Thymus (tissue), 11 donors: Measurements from ENCODE around the gene GGCX. TPM values are rescaled to one million over a fixed set of nuclear protein-coding genes. Genes with fewer than 3 reads are reported as not detected.
A peak's percentile ranks its signal among the peaks of the same experiment; 100 is the strongest.
"Not testable (repeated sequence)": the region's sequence is repeated elsewhere in the genome, so short reads cannot be mapped to it uniquely, and the experiment has no call there.

Source experiments
- DNase-seq, 9 donors: peaks; one replicate each; pipeline ENCODE4 v3.0.0-alpha.2; 2013; ENCODE audit warnings: low spot score in 9 of 9, low read depth in 6 of 9, missing footprints in 1 of 9
- H3K27ac ChIP-seq, 2 donors: one replicate each; pipeline ENCODE4 v1.5.1; 2013; ENCODE audit warnings: control low read depth in 1 of 2, low read depth in 1 of 2, low read length in 1 of 2, mild to moderate bottlenecking in 1 of 2, moderate library complexity in 1 of 2
- H3K27me3 ChIP-seq, 2 donors: one replicate each; pipeline ENCODE4 v1.5.1; 2013; ENCODE audit warnings: low read length in 1 of 2; ENCODE audit not compliant: control insufficient read depth in 2 of 2, insufficient read depth in 1 of 2
- H3K36me3 ChIP-seq, 2 donors: one replicate each; pipeline ENCODE4 v1.5.1; 2013; ENCODE audit warnings: low read length in 1 of 2, mild to moderate bottlenecking in 1 of 2, moderate library complexity in 1 of 2; ENCODE audit not compliant: control insufficient read depth in 2 of 2, insufficient read depth in 2 of 2
- H3K4me1 ChIP-seq, 2 donors: one replicate each; pipeline ENCODE4 v1.5.1; 2013; ENCODE audit warnings: low read length in 2 of 2; ENCODE audit not compliant: control insufficient read depth in 2 of 2, insufficient read depth in 2 of 2
- H3K4me3 ChIP-seq, 2 donors: one replicate each; pipeline ENCODE4 v1.5.1; 2013; ENCODE audit warnings: low read length in 2 of 2, control low read depth in 1 of 2, mild to moderate bottlenecking in 1 of 2
- H3K9me3 ChIP-seq, 2 donors: one replicate each; pipeline ENCODE4 v1.5.1; 2013; ENCODE audit warnings: low read length in 1 of 2, mild to moderate bottlenecking in 1 of 2; ENCODE audit not compliant: control insufficient read depth in 2 of 2, insufficient read depth in 1 of 2
- WGBS: extraction: QIAGEN DNeasy Blood & Tissue Kit; methylation state at CpG from one replicate; pipeline ENCODE4 v1.1.7; 2013; 5-methylcytosine and 5-hydroxymethylcytosine counted together
- polyA plus RNA-seq: library from polyadenylated mRNA; stranded (reverse); fragments of 200-250 nt; gene quantifications from one replicate; pipeline ENCODE4 v1.2.3, GENCODE V29; 2013
- total RNA-seq: library from RNA; stranded (reverse); fragments of 120-200 nt; gene quantifications from one replicate; pipeline ENCODE4 v1.2.4, GENCODE V29; 2013
- donor health status: healthy.

Gene GGCX
- total and polyA plus RNA-seq, 2 donors, result 16.5 to 17.8 TPM

DNA sequence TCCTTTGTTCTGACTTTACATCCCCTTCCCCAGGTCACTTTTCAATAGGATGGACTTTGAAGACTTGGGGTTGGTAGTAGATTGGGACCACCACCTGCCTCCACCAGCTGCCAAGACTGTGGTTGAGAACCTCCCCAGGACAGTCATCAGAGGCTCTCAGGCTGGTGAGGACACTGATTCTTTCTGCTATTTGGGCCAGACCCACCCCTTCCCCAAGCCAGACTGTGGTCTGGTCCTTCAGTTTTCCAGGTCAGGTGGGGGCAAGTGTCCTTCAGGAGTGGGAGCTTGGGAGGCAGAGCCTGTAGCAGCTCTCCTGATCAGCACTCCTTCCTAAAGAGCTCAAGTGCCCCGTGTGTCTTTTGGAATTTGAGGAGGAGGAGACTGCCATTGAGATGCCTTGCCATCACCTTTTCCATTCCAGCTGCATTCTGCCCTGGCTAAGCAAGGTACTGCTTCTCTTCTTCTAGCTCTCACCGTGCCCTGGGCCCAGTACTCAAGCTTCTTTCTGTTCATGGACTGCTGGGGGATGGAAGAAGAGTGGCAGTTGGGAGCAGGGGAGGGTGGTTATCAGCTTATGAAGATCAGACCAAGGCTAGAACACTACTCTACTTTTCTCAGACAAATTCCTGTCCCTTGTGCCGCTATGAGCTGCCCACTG is 35.3 kb upstream of the GGCX start:
- H3K4me1 ChIP-seq, result peaks cover 20 to 37% of the 10 kb centered on the region in 2 donors
- H3K27me3 ChIP-seq, result peaks cover 2 to 6% of the 10 kb centered on the region in 2 donors

DNA sequence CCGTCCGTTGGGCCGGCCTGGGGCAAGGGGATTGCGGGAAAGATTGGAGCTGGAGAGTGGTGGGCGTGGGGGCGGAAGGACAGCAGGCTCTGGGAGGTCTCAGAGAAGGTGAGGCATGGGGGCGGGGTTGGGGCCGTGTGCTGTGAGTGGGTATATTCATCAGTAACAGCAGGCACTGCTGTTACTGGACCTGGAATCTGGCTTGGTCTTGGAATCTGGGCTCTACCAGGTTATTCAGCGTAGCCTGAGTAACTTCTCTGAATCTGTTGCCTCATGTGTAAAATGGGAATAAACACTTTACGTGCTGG is 34.7 kb upstream of the GGCX start:
- Histone ChIP-seq H3K27me3 (no peaks in the 10 kb centered on the region), H3K36me3 (peaks cover 21 to 28% of the 10 kb centered on the region in 2 donors), H3K27ac (peak overlapping the region; percentile 67 to 87), H3K9me3 (no peaks in the 10 kb centered on the region), H3K4me1 (peaks cover 20 to 42% of the 10 kb centered on the region in 2 donors), H3K4me3 (peak overlapping the region; percentile 87 to 93)
- 10% methylated on average over 10 of the region's 10 CpGs for WGBS
- peak in 1 of 9 donors; percentile 33 for DNase-seq

More for the DNA sequence above, 35.3 kb upstream of the GGCX start:
- peaks cover 21 to 28% of the 10 kb centered on the region in 2 donors for H3K36me3 ChIP-seq
- no peaks in the 10 kb centered on the region for H3K9me3 ChIP-seq
- 83% methylated on average over 3 of the region's 3 CpGs for WGBS
- H3K4me3 ChIP-seq, result peak overlapping the region; percentile 87 to 93
- H3K27ac ChIP-seq, result no peak overlapping the region
- DNase-seq, result no peak

GRCh38 chr2:85595301-85596025 is 34.2 kb upstream of the GGCX start, which contains the start of gene RNF181:
Gene RNF181, plus strand, starts transcription at chr2:85595745. Its CDS starts 19 bp downstream, at chr2:85595764.
- WGBS, result under 1% methylated on average over 47 of the region's 47 CpGs
- H3K27ac ChIP-seq, result peak within 1 kb of the TSS; percentile 79 to 95
- H3K4me1 ChIP-seq, result peaks cover 20 to 45% of the 10 kb centered on the region in 2 donors
- H3K27me3 ChIP-seq, result no peaks in the 10 kb centered on the region
- DNase-seq, result peak; percentile 85 to 97 (median 92)
- peak within 1 kb of the TSS; percentile 87 to 93 for H3K4me3 ChIP-seq
- H3K9me3 ChIP-seq, result no peaks in the 10 kb centered on the region
- peaks cover 21 to 28% of the 10 kb centered on the region in 2 donors for H3K36me3 ChIP-seq

DNA sequence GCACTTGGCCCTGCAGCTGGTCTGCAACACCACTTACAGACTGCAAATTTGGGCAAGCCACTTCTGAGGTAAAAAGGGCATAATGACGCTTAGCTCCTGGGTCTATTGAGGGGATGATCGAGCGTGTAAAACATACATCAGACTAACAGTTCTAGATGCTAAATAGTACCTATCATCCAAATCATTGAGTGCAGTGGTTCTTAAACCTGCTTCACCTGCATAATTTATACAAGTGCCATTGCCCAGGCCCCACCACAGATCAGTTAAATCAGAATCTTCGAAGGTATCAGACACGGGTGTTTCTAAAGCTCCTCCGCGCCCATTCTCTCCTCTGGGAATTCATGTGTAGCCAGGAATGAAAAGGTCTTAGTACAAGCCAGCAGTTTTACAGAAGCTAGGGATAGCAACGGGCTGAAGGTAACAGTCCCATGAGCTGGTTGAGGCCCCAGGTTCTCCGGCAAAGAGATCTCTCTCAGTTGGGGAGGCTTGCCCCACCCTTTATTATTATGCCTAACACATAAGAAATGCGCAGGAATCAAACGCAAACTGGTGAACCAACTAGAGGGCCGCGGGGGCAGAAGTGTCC is 33.5 kb upstream of the GGCX start:
- Histone ChIP-seq H3K27me3 (no peaks in the 10 kb centered on the region), H3K9me3 (no peaks in the 10 kb centered on the region), H3K4me1 (peaks cover 20 to 48% of the 10 kb centered on the region in 2 donors), H3K36me3 (peaks cover 21 to 25% of the 10 kb centered on the region in 2 donors), H3K27ac (peak overlapping the region; percentile 79 to 95), H3K4me3 (peak overlapping the region; percentile 87 to 93)
- no peak for DNase-seq
- WGBS, result 23% methylated on average over 13 of the region's 13 CpGs

- Histone ChIP-seq H3K27me3 (no peaks in the 10 kb centered on the region), H3K36me3 (peaks cover 11 to 12% of the 10 kb centered on the region in 2 donors), H3K4me1 (peaks cover 26 to 52% of the 10 kb centered on the region in 2 donors), H3K9me3 (no peaks in the 10 kb centered on the region), H3K4me3 (no peak overlapping the region), H3K27ac (no peak overlapping the region)
- no peak for DNase-seq
- 91% methylated on average over 3 of the region's 3 CpGs for WGBS
Observed at GRCh38 chr2:85593023-85593422, 31.7 kb upstream of the GGCX start.

DNA sequence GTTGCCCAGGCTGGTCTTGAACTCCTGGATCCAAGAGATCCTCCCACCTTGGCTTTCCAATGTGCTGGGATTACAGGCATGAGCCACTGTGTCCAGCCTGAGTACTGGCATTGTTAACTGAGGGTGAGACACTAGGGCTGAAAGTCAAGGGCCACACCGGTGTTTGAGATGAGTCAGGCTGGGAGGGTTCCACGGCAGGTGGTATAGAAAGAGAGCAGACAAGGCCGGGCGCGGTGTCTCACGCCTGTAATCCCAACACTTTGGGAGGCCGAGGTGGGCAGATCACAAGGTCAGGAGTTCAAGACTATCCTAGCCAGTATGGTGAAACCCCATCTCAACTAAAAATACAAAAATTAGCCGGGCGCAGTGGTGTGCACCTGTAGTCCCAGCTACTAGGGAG is 31.0 kb upstream of the GGCX start:
- H3K4me3 ChIP-seq, H3K27ac ChIP-seq, H3K36me3 ChIP-seq, H3K9me3 ChIP-seq, H3K27me3 ChIP-seq, DNase-seq: not testable (repeated sequence)
- 97% methylated on average over 9 of the region's 9 CpGs for WGBS
- peaks cover 24 to 54% of the 10 kb centered on the region in 2 donors for H3K4me1 ChIP-seq

- no peak overlapping the region for H3K4me3 ChIP-seq
- no peaks in the 10 kb centered on the region for H3K9me3 ChIP-seq
- peaks cover 19 to 48% of the 10 kb centered on the region in 2 donors for H3K4me1 ChIP-seq
- DNase-seq, result no peak
- no peak overlapping the region for H3K27ac ChIP-seq
- 94% methylated on average over 12 of the region's 12 CpGs for WGBS
- peaks cover 0 to under 1% of the 10 kb centered on the region in 2 donors for H3K36me3 ChIP-seq
- H3K27me3 ChIP-seq, result no peaks in the 10 kb centered on the region
Observed at GRCh38 chr2:85591563-85591962, 30.3 kb upstream of the GGCX start.

GRCh38 chr2:85590950-85591349 is 29.7 kb upstream of the GGCX start:
- Histone ChIP-seq H3K27me3 (no peaks in the 10 kb centered on the region), H3K36me3 (no peaks in the 10 kb centered on the region), H3K4me1 (peaks cover 14 to 43% of the 10 kb centered on the region in 2 donors), H3K4me3 (no peak overlapping the region), H3K27ac (peak overlapping the region in 1 of 2 donors; percentile 46), H3K9me3 (no peaks in the 10 kb centered on the region)
- WGBS, result 97% methylated on average over 2 of the region's 2 CpGs
- DNase-seq, result no peak
